HG03521 (cell line): ENCODE results near the gene RIN3.
A peak's percentile ranks its signal among the peaks of the same experiment; 100 is the strongest.

Source experiments
- ATAC-seq: cut with Tn5 transposase; IDR thresholded peaks from one replicate; pipeline ENCODE4 v1.9.1; 2021; ENCODE audit warnings: mild to moderate bottlenecking, moderate library complexity; ENCODE audit not compliant: unreplicated experiment

RIN3 gene

GRCh38 chr14:92680781-92681650, 167.4 kb downstream of the RIN3 start:
- no peak for ATAC-seq

- no peak for ATAC-seq
Measured at GRCh38 chr14:92683041-92683440, 169.5 kb downstream of the RIN3 start.

DNA sequence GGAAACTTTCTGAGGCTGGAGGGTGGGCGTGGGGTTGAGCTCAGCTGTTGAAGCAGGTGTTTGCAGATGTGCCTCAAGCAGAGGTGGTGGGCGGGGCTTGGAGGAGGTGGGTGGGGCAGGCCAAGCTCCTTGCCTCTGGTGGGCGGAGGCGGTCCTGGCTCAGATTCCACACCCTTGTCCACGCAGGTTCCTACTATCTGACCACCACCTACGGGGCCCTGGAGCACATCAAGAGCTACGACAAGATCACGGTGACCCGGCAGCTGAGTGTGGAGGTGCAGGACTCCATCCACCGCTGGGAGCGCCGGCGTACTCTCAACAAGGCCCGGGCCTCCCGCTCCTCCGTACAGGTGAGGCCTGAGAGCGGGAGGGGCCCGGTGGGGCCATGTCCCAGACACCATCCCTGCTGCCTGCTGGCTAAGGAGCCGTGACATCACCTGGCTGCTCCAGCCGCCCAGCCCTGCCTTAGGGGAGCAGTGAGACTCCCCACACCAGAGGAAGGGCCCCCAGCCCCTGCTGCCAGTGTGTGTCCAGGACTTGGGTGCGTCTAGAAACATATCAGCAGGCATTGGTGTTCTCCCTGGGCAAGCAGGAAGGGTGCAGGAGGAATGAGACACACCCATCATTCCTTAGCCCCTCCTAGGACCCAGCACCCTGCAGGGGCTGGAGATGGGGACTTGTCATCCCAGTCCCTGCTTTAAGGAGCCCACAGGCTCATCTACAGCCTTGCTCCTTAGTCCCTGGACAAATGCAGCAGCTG, 171.4 kb downstream of the RIN3 start:
- ATAC-seq = no peak

DNA sequence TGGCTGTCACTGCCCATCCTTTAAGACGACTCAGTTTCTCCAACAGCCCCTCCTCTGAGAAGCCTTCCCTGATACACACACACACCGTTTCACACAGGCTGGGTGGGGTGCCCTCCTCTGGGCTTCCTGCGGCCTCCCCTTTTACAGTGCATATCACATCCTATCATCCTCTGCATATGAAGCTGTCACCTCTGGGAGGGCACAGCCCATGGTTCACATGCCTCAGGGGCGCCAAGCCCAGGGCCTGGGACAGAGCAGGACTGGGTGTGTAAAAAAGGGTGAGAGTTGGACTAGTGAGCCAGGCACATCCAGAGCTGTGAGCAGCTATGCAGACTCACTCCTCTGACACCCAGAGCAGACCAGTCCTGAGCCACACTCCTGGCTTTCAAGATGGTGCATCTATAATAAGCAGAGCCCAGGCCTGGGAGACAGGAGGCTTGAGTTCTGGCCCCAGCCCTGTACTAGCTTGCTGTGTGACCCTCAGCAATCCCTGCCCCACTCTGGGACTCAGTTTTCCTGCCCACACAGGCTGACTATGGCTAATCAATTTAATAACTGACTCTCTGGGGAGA, 172.3 kb downstream of the RIN3 start:
- ATAC-seq = no peak

DNA sequence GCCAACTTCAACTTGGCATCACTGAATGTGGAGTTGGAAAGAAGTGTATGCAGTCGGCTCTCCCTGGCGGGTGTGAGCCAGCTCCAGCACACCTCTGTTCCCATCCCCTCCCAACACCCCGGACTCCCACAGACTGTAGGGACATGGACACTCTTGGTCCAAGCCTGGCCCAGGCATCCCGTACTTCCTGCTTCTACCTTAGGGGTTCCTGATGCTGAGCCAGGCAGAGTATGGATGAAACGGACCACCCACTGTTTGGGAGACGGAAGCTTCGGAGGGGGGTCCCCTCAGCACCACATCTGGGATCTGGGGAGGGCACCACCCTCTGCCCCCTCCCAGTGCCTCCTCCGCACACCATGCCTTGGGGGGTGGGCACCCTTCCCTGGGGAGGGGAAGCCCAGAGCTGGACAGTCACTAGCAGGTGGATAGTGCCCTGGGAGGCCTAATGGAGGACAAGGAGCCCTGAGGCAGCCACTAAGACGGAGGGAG, 172.9 kb downstream of the RIN3 start:
- ATAC-seq = no peak

- peak; percentile 46 for ATAC-seq
Measured at GRCh38 chr14:92686900-92687427, 173.4 kb downstream of the RIN3 start.

DNA sequence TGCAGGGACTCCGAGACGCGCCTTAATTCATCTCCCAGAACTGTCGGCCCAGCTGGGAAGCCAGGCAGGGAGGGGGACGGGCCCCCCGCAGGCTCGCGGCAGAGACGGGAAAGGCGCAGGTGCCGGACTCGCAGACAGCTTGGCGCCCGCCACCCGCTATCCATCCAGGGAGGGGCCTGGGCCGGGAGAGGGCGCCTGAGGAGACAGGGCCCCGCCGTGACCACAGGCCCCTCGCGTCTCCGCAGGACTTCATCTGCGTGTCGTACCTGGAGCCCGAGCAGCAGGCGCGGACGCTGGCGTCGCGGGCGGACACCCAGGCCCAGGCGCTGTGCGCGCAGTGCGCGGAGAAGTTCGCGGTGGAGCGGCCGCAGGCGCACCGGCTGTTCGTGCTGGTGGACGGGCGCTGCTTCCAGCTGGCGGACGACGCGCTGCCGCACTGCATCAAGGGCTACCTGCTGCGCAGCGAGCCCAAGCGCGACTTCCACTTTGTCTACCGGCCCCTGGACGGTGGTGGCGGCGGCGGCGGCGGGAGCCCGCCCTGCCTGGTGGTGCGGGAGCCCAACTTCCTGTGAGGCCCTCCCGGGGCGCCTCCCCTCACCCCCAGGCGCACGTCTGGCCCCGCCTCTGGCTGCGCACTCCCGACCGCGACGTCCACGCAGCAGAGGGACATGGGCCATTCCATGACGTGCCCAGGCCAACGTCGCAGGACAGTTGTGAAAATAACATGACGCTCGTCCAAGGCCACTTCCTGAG, 174.3 kb downstream of the RIN3 start:
- ATAC-seq = no peak

GRCh38 chr14:92688434-92689375, 175.1 kb downstream of the RIN3 start:
- ATAC-seq = no peak

DNA sequence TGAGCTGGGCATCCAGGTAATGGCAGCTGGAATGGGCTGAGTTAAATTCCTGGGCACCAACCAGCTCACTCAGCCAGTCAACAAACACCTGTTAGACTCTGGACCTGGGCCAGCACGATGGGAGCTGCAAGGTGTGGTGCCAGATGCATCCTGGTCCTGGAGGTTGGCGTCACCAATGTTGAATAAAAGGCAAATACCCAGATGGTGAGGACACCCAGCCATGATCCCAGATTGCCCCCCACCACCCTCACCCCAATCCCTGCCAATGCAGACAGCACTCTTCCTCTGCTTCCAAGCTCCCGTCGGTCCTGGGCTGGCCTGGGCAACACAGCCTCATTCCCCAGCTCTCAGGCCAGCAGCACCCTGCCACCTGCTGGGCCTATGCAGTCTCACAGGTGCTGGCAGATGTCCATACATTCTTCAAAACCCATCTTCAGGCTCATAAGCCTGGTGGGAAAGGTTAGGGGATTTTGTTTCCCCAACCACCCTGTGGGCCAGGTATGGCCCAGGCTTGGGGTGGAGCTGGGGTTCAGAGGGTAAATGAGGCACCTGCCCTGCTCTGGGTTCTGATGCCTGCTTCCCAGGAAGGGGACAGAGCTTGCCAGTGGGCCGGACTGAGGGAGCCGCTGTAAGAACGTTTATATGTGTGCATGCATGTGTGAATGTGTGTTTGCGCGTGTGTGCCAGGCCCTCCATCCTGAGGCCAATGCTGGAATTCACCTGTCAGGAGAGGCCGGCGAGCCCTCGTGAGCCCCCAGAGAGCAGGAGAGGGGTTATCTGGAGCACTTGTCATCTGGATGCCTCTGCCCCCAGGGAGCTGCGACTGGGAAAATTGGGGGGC, 176.8 kb downstream of the RIN3 start:
- no peak for ATAC-seq

- no peak for ATAC-seq
Measured at GRCh38 chr14:92692822-92693226, 179.2 kb downstream of the RIN3 start.

GRCh38 chr14:92693998-92694795, 180.6 kb downstream of the RIN3 start:
- no peak for ATAC-seq

DNA sequence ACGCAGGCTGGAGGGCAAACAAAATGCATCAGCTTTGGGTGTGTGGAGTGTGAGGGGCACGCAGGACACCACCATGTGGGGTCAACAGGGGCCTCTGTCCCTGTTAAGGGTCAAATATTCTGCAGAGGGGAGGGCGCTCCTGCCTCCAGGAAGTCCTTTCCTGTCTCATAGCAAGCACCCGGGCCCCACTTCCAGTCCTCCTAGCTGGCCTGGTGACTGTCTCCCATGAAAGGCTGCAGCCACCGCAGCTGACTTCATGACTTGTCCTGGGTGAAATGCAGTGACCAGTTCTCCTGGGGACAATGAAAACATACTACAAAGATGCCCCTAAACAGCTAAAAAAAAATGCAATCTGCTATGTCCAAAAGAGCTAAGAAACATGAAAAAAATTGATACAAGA, 181.2 kb downstream of the RIN3 start:
- no peak for ATAC-seq

GRCh38 chr14:92695562-92695961, 182.0 kb downstream of the RIN3 start:
- no peak for ATAC-seq

DNA sequence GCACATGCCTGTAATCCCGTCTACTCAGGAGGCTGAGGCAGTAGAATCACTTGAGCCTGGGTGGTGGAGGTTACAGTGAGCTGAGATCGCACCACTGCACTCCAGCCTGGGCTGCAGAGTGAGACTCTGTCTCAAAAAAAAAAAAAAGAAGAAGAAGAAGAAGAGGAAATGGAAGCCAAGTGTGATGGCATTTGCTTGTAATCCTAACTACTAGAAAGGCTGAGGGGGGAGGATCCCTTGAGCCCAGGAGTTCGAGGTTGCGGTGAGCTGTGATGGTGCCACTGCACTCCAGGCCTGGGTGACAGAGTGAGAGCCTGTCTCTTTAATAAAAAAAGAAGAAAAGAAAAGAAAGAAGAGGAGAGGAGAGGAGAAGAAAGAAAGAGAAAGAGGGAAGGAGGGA, 182.8 kb downstream of the RIN3 start:
- ATAC-seq = no peak

DNA sequence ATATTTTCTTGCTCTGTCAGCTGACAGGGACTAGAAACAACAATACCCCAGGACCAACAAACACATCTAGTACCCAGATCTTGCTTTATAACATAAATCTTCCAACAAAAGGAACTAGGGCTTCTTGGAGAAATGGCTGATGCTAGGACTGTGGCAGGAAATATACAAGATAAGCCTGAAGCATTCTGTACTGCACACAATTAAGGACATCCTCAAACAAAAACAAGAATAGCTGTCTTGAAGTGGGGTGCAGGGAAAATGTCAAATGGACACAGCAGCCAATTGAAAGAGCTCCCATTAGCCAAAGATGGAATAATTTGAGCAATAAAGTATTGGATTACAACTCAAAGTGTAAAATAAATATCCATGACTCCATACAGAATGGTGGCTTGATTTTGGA, 184.8 kb downstream of the RIN3 start:
- no peak for ATAC-seq

DNA sequence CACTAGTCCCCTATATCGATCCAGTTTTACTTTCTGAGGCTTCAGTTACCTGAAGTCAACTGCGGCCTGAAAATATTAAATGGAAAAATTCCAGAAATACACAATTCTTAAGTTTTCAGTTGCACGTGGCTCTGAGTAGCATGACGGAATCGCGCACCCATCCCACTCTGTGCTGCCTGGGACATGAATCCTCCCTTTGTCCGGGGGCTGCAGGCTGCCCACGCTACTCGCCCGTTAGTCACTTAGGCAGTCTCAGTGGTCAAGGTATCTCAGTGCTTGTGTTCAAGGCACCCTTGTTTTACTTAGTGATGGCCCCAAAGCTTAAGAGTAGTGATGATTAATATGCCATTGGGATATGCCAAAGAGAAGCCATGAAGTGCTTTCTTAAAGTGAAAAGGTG, 188.2 kb downstream of the RIN3 start:
- ATAC-seq = no peak

DNA sequence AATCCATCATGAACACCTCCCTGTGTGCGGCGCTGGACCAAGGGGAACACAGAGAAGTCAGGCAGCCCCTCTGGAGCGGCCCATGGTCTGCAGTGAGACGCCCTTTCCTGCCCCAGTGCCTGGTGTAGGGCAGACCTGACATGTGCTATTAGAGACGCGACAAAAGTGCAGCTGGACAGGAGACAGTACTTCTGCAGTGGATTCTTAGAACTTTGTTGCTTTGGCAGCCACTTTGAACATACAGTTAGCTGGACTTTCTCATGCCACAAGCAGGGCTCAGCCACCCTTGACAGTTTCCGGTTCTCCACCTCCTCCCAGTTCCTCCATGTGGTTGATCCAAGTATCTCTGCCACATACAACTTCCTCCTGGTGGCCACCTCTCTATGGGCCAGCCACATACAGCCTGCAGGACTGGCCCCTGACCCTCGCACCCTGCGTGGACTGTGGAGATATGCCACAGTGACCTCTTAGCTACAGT, 188.9 kb downstream of the RIN3 start:
- ATAC-seq = no peak

- ATAC-seq = no peak
Measured at GRCh38 chr14:92703516-92703915, 189.9 kb downstream of the RIN3 start.
